ENCODE measurements around the gene ABCC2.
"Not testable (repeated sequence)": the region's sequence is repeated elsewhere in the genome, so short reads cannot be mapped to it uniquely, and the experiment has no call there.

Gene ABCC2

DNA sequence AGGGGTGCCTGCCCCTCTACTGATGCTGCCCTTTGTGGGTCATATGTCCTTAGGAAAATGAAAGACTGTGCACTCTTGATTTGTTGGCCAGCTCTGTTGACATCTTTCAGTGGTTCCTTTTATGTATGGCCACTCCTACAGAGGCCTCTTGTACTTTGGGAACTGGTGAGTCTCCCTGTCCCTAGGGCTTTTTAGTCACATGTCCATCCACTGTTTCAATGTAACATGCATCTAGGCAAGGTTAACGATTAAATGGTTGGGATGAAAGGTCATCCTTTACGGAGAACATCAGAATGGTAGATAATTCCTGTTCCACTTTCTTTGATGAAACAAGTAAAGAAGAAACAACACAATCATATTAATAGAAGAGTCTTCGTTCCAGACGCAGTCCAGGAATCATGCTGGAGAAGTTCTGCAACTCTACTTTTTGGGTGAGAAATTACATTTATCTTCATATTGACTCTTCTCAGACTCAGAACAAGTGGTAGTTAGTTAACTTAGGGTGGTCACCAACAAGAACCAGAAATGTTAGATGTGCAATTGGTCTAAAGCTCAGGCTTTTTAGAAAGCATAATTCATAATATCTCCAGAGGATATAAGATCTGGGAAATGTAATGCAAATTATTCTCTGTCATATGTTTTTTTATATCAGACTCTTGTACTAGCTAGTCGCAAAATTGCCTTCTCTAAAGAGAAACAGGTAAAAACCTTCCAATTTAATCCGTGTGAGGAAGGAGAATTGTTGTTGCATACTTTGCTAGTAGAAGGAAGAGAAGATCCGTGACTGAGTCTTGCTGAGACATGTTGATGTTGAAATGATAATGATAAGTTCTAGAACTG is at the start of gene ABCC2:
TSS of gene ABCC2 (plus strand) at position 194 of the 840 bp plus-strand sequence. CDS start at position 399, 205 bp downstream.
- DNase-seq (ENCODE audit: low spot score) = peak; percentile 57

DNA sequence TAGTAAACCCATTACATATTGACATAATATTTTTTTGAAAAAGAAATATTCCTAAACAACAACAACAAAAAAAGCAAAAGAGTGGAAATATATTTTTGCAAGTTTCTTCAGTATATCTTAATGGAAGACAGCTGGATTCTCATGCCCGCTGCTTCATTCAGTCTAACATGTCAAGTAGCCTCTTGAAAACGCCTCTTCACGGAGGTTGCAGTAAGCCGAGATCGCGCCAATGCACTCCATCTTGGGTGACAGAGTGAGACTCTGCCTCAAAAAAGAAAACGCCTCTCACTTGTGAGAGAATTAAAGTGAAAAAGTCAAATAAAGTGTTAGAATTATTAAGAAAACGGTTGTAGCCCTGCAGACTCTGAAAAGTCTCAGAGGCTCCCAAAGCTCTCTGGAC is 49.1 kb upstream of the ABCC2 start:
- DNase-seq (ENCODE audit: low spot score) = no peak

DNA sequence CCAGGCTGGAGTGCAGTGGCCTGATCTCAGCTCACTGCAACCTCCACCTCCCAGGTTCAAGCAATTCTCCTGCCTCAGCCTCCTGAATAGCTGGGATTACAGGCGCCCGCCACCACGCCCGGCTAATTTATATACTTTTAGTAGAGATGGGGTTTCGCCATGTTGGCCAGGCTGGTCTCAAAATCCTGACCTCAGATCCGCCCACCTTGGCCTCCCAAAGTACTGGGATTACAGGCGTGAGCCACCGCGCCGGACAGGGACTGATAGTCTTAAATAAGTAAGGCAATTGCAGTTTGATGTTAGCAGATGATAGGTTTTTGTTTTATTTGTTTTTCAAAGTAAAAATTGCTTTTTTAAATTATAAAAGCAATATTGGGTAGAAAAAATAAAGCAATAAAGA is 48.3 kb upstream of the ABCC2 start:
- DNase-seq (ENCODE audit: low spot score) = not testable (repeated sequence)

DNA sequence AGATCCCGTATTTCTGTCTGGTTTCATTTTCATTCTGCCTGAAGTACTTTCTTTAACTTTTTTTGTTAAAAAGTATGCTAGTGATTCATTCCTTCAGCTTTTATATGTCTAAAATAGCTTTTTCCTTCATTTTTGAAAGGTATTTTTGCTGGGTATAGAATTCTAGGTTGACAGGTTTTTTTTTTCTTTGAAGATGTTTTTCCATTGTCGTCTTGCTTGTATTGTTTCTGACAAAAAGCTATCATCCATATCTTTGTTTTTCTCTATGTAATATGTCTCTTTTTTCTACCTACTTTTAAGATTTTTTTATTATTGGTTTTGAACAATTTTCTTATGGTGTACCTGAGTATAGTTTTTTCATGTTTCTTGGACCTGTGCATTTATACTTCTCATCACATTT is 42.2 kb upstream of the ABCC2 start:
- DNase-seq (ENCODE audit: low spot score) = no peak

DNA sequence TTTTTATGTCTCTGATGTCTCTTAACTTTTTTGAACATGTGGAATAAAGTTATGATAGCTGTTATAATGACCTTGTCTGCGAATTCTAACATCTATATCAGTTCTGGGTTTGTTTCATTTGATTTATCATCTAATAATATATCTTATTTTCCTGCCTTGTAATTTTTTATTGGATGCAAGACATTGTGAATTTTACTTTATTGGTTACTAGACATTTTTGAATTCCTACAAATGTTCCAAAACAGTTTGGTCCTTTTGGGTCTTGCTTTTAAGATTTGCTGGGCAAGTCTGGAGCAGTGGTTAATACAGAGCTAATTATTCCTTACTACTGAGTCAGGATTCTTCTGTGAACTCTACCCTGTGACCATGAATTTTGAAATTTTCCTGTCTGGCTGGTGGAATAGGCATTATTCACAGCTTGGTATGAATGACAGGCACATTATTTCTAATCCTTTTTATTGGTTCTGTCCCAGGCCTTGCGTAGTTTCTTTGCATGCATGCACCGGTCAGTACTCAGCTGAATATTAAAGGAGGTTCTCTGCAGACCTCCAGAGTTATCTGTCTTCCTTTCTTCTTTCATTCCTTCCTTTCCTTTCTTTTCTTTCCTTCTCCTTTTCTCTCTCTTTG is 41.4 kb upstream of the ABCC2 start:
- DNase-seq (ENCODE audit: low spot score) = no peak

DNA sequence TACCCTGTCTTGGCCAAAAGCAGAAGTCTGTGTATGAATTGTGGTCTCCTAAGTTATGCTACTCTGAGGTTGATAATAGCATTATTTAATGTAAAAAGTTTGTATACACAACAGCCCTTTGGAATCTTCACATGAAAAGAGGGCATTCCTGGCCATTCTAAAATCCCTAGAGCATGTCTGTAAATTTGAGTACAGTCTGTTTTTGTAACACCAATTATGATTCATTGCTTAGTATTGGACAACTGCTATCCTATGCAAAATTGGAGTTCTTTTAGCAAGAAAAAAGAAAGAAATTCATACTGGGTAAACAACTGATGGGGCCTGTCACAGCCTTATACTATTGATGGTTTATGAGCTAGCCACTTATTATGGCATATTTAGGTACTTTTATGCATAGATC is 40.2 kb upstream of the ABCC2 start:
- DNase-seq (ENCODE audit: low spot score) = no peak

DNA sequence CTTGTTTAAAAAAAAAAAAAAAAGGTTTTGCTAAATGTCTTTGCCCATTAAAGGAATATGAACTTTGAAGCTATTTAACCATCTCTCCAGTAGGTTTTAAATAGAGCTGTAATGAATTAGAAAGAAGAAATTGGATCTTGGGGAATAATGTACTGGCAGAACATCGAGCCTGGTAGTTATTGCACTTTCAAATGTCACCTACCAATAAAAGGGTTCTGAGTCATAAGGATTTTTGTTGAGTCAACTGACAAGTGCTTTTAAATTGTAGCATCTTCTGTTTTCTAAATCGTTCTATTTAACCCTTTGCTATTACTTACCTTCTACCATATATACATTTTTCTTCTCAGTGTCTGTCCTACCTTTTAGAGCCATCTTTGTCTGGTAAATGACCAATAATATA is 39.7 kb upstream of the ABCC2 start:
- DNase-seq (ENCODE audit: low spot score) = no peak

DNA sequence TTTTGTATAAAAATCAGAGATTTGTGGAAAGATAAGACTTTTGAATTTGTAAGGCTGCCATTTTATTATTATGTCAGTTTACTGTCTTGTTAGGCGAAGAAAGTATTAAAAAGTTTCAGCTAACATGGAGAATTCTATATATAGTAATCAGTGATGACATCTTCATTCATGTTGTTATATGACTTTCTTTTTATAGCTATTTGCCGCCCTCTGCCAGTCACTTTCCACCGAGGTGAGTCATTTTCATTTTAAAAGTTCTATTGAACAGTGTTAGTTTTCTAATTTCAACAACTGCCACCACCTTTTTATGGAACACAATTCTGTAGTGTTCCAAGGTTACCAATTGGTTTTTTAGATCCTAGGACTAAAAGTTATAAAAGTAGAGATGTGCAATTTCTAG is 38.6 kb upstream of the ABCC2 start:
- no peak for DNase-seq (ENCODE audit: low spot score)

DNA sequence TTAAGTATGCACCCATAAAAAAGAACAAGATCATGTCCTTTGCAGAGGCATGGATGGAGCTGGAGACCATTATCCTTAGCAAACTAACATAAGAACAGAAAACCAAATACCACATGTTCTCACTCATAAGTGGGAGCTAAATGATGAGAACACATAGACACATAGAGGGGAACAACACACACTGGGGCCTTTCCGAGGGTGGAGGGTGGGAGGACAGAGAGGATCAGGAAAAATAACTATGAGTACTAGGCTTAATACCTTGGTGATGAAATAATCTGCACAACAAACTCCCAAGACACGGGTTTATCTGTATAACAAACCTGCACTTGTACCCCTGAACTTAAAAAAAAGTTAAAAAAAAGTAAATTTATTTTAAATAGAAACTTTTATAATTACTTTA is 36.3 kb upstream of the ABCC2 start:
- DNase-seq (ENCODE audit: low spot score) = not testable (repeated sequence)

DNA sequence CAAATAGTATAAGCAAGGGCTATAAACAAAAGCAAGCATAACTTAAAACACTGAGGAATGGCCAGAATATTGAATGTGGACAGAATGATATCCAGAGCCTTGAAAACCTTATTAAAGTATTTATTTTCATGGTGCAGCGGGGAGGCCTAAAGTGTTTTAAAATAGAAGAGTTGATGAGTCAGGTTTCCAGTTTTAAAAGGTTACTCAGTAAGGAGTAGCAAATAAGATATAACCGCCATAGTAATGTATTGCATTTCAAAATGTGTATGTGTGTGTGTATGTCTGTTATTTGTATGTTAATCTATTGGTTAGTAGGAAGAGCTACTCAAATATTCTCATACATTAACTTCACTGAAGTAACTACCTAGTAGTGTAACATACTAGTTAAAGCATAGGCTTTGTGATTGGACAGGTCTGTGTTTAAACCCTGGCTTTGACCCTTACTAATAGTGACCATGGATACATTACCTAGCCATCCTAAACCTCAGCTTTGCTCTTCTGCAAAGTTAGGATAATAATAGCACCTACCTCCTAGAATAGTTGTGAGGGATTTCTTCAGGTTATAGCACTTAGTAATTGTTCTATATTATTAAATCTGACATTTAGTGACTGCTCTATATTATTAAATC is 33.5 kb upstream of the ABCC2 start:
- DNase-seq (ENCODE audit: low spot score) = no peak

DNA sequence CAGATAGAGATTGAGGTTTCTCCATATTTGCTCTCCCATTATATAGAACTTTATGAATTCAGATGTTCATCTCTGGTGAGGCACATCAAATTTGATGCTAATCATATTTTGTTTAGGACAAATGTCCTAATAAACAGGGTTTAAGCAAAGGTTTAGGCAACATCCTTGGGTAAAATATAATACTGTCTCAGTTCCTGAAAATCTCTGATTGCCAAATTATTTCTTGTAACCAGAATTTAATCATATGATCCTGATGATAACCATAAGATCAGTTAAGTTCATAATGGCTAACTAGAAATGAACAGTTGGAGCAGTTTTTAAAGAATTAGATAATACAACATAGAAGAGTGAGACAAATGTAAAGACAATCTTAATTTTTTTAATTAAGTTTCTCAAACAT is 31.8 kb upstream of the ABCC2 start:
- no peak for DNase-seq (ENCODE audit: low spot score)

DNA sequence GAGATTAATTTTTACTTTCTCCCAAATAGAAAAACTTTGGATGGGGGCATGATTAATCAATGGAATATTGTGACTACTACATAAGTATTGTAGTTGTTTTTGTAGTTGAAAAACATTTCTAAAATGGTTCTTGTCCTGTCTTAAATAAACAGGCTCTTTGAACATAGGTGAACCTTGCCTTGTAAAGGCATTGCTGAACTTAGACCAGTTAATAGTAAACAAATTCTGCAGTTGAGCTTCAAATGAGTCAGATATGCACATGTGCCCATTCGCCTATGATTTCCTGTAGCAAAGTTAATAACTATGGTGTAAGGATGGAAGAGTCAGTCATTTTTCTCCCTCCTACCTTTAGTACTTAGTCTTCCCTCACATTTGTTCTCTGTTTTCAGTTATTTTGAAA is 27.8 kb upstream of the ABCC2 start:
- DNase-seq (ENCODE audit: low spot score) = no peak

DNA sequence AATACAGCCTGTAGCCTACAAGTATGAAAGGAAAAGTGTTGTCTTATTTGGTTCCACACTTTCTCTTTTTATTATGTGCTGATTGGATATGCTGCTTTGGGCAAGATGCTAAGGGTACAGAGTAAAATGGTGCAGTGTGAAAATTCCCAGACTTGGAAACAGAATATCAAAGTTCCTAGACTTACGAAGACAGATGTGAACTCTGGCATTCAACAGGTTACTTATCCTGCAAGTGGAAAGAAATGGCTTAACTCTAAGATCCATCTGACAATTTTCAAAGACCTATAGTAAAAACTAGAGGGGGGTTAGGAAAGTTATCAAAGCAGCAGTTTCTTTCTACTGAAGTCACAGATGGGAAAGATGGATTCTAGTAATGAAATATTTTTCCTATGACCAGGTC is 26.3 kb upstream of the ABCC2 start:
- no peak for DNase-seq (ENCODE audit: low spot score)

DNA sequence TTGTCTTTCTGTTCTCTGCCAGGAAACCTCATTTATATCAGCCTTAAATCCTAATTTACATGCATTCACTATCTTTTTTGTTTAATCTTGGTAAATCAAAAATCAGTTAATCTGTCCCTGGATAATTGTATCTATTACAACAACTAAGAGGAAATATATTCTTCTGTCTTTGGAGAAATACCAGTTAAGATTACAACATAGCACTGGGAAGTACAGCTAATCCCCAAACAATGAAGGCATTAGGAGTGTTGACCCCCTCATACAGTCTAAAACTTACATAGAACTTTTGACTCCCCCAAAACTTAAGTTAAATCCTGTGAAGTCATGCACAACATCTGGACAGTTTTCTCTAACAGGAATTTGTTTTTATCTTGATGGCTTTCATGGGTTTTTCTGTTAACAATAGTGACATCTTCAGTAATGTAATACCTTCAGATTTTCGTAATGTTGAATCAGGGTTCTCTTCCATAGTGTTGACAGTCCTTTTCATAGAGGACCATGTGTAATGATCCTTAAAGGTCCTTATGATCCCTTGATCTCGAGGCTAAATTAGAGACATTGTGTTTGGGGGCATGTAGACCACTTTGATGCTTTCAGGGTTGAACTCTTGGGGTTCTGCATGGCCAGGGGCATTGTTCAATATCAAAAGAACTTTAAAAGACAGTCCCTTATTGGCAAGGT is 24.1 kb upstream of the ABCC2 start:
- DNase-seq (ENCODE audit: low spot score) = no peak

DNA sequence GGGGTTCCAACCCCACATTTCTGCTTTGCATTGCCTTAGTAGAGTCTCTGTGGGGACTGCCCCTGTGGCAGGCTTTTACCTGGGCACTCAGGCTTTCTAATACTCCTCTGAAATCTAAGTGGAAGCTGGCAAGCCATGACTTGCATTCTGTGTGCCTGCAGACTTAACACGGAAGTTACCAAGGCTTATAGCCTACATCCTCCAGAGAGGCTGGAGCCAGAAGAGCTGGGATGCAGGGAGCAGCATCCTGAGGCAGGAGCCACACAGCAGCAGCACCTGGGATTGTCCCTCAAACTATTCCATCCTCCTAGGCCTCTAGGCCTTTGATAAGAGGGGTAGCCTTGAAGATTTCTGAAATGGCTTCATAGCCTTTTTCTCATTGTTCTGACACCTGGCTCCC is 22.1 kb upstream of the ABCC2 start:
- no peak for DNase-seq (ENCODE audit: low spot score)

DNA sequence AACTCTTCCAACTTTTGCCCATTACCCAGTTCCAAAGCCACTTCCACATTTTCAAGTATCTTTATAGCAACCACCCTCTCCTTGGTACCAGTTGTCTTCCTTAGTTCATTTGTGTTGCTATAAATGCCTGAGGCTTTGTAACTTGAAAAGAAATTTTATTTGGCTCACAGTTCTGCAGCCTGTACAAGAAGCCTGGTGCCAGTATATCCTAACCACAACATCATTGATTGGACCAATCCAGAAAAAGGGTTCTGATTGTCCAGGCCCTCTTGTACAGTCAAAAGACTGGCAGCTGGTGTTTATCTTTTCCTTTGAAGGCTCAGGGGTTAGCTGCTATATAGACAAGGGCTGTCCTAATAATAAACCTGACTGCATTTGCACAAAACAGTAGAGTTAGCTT is 21.1 kb upstream of the ABCC2 start:
- no peak for DNase-seq (ENCODE audit: low spot score)

DNA sequence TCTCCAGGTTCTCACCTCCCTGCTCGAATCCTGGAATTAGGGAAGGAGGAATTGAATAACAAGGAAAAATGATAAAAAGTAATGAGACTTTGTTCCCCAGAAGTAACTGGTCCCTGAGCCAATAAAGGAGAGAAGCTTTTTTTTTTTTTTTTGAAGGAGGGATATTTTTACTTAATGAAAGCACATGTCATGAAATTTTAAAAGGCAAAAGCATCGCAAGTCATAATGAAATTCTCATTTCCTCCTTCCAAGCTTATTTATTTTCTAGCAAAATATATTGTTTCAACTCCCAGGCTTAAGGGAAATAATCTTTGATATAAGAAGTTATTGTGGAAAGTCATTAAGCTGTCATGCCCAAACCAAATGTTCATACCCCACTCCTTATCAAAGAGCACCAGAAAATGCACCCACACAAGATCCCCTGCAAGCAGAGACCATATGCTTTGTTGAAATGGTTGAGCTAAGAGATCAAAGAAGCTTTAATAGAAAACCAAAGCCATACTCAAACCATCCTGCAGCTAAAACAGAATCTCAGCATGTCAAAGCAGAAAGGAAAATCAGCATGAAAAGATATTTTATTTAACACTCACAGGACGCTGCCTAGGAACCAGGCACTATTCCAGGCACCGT is 16.7 kb upstream of the ABCC2 start:
- no peak for DNase-seq (ENCODE audit: low spot score)

DNA sequence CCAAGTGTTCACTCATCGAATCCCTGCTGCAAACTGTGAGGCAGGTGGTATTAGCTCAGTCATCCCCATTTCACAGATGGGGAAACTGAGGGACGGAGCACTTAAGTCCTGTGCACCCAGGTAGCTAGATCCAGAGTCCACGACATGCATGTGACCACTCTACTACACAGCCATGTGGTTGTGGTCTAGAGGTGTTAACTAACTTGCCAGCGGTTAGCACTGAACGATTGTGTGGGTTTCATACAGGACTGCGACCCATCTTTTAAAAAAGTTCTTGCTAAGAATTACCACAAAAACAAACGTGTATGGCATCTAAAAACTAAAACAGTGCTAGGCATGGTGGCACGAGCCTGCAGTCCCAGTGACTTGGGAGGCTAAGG is 16.1 kb upstream of the ABCC2 start:
- no peak for DNase-seq (ENCODE audit: low spot score)

DNA sequence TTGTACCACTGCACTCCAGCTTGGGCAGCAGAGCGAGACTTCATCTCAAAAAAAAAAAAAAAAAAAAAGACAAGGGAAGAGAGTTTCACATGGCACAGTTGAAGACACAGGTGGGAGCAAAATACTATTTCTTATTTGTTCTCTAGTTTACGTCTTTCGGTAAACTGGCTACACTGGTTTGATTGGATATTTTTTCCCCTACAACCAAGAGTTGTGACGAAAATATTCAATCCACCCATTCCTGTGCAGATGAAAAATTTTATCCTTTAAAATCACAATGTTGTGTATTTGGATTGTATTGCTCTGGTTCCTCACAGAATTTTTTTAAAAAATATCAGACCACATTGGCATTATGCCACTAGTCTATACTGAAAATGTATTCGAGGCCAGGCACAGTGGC is 14.5 kb upstream of the ABCC2 start:
- no peak for DNase-seq (ENCODE audit: low spot score)

DNA sequence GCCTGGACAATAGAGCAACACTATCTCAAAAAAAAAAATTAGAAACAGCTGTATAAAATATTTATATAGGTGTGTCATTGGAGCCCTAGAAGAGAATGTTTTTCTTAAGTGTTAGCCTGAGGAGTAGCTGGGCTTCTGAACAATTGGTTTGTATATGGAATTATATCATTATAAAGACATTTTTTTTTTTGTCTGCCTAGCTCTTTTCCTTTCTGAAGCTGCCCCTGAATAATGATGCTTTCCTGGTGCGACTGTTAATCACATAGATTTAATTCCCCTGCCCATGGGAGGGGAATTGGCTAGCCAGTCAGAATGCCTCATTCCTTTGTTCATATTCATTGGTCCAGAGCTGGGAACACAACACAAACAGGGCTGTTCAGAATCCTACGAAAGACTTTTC is 13.9 kb upstream of the ABCC2 start:
- DNase-seq (ENCODE audit: low spot score) = no peak

DNA sequence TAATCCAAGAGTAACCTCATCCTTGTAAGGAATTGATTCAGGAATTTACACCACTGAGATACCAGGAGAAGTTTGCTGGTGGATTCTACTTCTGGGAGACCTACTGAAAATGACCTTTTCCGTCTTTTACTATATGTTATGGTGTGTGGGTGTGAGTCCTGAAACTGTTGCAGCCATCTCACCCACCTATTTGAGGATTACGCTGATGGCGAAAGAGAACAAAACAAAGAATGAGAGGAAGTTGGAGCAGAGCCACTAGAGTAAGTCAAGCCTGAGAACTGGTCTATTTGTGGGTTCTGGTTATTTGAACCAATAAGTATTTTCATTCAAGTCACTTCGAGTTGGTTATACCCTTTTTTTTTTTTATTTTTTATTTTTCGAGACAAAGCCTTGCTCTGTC is 12.7 kb upstream of the ABCC2 start:
- DNase-seq (ENCODE audit: low spot score) = no peak

DNA sequence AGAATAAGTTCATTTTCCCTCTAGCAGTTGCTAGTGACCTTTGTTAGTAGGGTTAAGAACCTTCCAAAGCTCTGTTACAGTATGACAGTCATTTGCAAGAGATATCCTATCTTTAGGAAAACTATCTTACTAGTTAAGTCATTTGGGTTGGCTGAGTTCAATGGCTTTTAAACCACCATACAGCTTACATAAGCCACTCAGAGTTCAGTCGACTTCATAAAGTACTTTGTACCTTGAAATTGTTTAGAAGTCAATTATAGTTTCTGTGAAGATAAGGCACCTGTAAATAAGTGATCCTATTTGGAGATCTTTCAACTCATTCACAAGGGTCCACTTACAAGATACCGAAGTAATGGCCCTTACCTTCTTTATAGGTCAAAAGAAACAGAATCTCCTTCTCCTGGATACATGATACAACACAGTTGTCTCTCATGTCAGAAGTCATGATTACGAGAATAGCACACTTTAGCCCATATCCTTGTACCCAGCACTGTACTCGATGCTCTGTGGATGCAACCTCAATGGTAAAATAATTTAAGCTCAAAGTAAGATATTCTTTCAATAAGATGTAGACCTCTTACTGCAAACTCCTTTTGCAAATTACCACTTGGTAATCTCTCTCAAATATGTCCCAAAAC is 11.9 kb upstream of the ABCC2 start:
- peak; percentile 11 for DNase-seq (ENCODE audit: low spot score)

All from HuH-7 (cell line).